ENCODE data around the gene TTLL5. TPM values are rescaled to one million over a fixed set of nuclear protein-coding genes. Genes with fewer than 3 reads are reported as not detected.
"Not testable (repeated sequence)": the region's sequence is repeated elsewhere in the genome, so short reads cannot be mapped to it uniquely, and the experiment has no call there.

TTLL5 gene
- total RNA-seq, 1 donor from 2014 or later: 37.9 TPM

DNA sequence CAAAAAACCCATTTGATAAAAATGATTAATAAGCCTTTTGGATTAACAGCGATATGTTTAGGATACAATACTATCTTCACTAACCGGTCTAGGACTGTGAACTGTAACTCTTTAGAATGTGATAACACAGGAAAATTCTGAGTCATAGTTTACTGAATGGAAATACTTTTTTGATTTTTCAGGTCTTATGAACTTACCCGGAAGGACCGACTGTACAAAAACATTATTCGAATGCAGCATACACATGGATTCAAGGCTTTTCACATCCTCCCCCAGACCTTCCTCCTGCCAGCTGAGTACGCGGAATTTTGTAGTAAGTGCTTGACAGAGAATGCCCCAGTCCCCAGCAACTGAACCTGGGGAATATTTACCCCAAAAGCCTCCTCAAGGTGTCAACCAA lies 29.0 kb downstream of the TTLL5 start:
- Mint-ChIP-seq H3K36me3 (ENCODE audit: low read depth) (peaks cover 62% of the 10 kb centered on the region), H3K27ac (no peak overlapping the region), H3K4me1 (no peaks in the 10 kb centered on the region), H3K9me3 (peaks cover 6% of the 10 kb centered on the region), H3K4me3 (no peak overlapping the region), H3K27me3 (no peaks in the 10 kb centered on the region)
- ChIA-PET CTCF (no interaction called here), POLR2A (no interaction called here)
- no peak for ATAC-seq (ENCODE audit: low read depth)
- no peak for DNase-seq
- intact Hi-C loops (cut with micrococcal nuclease): no loop called here
- TF ChIP-seq, protein P1, sequence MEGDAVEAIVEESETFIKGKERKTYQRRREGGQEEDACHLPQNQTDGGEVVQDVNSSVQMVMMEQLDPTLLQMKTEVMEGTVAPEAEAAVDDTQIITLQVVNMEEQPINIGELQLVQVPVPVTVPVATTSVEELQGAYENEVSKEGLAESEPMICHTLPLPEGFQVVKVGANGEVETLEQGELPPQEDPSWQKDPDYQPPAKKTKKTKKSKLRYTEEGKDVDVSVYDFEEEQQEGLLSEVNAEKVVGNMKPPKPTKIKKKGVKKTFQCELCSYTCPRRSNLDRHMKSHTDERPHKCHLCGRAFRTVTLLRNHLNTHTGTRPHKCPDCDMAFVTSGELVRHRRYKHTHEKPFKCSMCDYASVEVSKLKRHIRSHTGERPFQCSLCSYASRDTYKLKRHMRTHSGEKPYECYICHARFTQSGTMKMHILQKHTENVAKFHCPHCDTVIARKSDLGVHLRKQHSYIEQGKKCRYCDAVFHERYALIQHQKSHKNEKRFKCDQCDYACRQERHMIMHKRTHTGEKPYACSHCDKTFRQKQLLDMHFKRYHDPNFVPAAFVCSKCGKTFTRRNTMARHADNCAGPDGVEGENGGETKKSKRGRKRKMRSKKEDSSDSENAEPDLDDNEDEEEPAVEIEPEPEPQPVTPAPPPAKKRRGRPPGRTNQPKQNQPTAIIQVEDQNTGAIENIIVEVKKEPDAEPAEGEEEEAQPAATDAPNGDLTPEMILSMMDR (IDR thresholded peaks at IDR 0.05): no peak

DNA sequence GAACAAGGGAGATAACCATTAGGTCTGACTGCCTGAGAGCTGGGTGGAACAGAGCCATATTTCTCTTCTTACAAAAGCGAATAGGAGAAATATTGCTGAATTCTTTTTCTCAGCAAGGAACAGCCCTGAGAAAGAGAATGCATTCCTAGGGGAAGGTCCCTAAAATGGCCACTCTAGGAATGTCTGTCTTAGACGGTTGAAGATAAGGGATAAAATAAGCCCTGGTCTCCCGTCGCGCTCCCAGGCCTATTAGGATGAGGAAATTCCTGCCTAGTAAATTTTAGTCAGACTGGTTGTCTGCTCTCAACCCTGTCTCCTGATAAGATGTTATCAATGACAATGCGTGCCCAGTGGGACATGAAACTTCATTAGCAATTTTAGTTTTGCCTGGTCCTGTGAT lies 34.0 kb downstream of the TTLL5 start:
- POLR2A ChIA-PET; H3K4me3 Mint-ChIP-seq; DNase-seq; H3K27me3 Mint-ChIP-seq; ATAC-seq (ENCODE audit: low read depth); H3K4me1 Mint-ChIP-seq; H3K27ac Mint-ChIP-seq; CTCF ChIA-PET; intact Hi-C loops (cut with micrococcal nuclease): not testable (repeated sequence)
- H3K9me3 Mint-ChIP-seq: peaks cover 10% of the 10 kb centered on the region
- peaks cover 66% of the 10 kb centered on the region for H3K36me3 Mint-ChIP-seq (ENCODE audit: low read depth)

DNA sequence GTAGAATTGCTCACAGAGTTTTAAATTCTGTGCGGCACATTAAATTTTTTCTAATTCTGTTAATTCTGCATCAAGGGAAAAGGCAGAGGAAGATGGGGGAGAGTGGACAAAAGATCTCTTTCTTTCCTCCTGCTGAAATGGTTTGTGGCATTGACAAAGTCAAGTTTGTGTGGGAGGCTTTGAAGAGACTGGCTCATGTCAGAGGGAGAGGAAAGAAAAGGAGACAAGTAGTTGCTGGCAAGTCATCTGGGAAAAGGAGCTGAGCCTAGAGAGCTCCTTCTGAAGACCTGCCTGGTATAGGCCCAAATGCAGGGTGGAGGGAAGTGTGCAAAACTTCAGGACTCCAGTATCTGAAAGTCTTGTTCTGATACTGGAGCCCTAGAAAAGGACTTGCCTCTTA lies 36.3 kb downstream of the TTLL5 start:
- no peak for ATAC-seq (ENCODE audit: low read depth)
- H3K36me3 Mint-ChIP-seq (ENCODE audit: low read depth): peaks cover 68% of the 10 kb centered on the region
- intact Hi-C loops (cut with micrococcal nuclease): no loop called here
- H3K27me3 Mint-ChIP-seq: no peaks in the 10 kb centered on the region
- no peak overlapping the region for H3K27ac Mint-ChIP-seq
- CTCF ChIA-PET: interaction anchor here (2.3 kb wide), 1 partner anchor 12 kb away, joined by 10 read pairs; no protein-coding TSS in a partner anchor
- POLR2A ChIA-PET: no interaction called here
- H3K4me1 Mint-ChIP-seq: peaks cover 7% of the 10 kb centered on the region
- H3K9me3 Mint-ChIP-seq: peaks cover 10% of the 10 kb centered on the region
- no peak for DNase-seq
- no peak overlapping the region for H3K4me3 Mint-ChIP-seq
- TF ChIP-seq, protein P1 (IDR thresholded peaks at IDR 0.05): no peak

DNA sequence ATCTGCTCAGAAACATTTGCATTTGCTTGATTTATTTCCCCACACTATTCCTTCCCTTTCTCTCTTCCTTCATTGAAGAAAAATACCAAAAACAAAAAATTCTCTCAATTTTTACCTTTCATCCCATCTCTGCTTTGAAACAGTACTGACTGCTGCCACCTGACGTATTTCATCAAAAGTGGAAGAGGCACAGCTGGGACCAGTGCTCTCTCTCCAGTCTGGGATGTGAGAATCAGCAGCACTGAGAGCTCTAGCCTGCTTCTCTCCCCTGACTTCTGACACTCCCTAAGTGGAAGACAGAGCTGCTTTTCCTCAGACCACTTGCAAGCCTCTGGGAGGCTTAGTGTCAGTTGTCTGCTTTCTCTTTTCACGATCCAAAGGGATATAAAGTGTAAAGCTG lies 36.9 kb downstream of the TTLL5 start:
- ChIA-PET POLR2A (no interaction called here), CTCF (interaction anchor here (2.3 kb wide), 1 partner anchor 12 kb away, joined by 10 read pairs; no protein-coding TSS in a partner anchor)
- Mint-ChIP-seq H3K4me3 (no peak overlapping the region), H3K36me3 (ENCODE audit: low read depth) (peaks cover 67% of the 10 kb centered on the region), H3K4me1 (peaks cover 7% of the 10 kb centered on the region), H3K27ac (no peak overlapping the region), H3K27me3 (no peaks in the 10 kb centered on the region), H3K9me3 (peaks cover 10% of the 10 kb centered on the region)
- TF ChIP-seq, protein P1 (IDR thresholded peaks at IDR 0.05): no peak
- intact Hi-C loops (cut with micrococcal nuclease): no loop called here
- ATAC-seq (ENCODE audit: low read depth): no peak
- no peak for DNase-seq

DNA sequence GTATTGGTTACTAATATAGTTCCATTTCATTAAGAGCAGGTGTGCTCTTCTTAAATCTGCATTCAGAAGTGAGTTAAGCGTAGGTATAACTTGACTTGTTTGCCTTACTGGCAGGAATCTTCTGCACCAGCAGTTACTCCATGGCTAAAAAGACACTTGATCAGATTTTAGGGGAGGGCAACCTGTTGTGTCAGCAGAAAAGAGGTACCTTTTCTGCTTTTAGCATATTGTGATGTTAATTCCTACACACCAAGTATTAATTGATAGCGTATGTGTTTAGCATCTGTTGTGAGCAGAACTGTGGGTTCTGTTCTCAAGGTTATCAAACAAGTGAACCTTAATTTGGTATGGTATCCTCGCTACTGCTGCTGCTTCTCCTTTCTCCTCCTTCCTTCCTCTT lies 38.3 kb downstream of the TTLL5 start:
- peaks cover 8% of the 10 kb centered on the region for H3K9me3 Mint-ChIP-seq
- DNase-seq: no peak
- POLR2A ChIA-PET: no interaction called here
- intact Hi-C loops (cut with micrococcal nuclease): no loop called here
- CTCF ChIA-PET: no interaction called here
- no peaks in the 10 kb centered on the region for H3K27me3 Mint-ChIP-seq
- peaks cover 57% of the 10 kb centered on the region for H3K36me3 Mint-ChIP-seq (ENCODE audit: low read depth)
- ATAC-seq (ENCODE audit: low read depth): no peak
- no peak overlapping the region for H3K27ac Mint-ChIP-seq
- TF ChIP-seq, protein P1 (IDR thresholded peaks at IDR 0.05): no peak
- peaks cover 7% of the 10 kb centered on the region for H3K4me1 Mint-ChIP-seq
- H3K4me3 Mint-ChIP-seq: no peak overlapping the region

DNA sequence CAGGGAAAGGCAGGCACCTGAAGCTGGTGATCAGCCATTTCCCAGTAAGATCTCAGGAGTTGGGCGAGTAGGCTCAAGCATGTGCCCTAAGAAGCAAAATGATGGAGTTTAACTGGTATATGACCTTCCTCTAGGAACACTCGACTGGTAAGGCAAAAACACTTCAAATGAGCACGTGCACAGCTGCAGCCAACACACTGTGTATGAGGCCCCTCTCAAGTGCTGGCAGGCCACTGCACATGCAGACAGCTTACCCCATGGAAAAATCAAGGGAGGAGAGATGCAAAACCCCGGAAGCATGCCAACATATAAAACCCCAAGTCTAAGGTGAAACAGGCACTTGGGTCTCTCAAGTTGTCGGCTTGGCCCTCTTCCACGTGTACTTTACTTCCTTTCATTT lies 39.2 kb downstream of the TTLL5 start:
- no peak overlapping the region for H3K4me3 Mint-ChIP-seq
- no peaks in the 10 kb centered on the region for H3K27me3 Mint-ChIP-seq
- no peak for DNase-seq
- H3K9me3 Mint-ChIP-seq: peaks cover 2% of the 10 kb centered on the region
- no peak for ATAC-seq (ENCODE audit: low read depth)
- intact Hi-C loops (cut with micrococcal nuclease): no loop called here
- TF ChIP-seq, protein P1 (IDR thresholded peaks at IDR 0.05): no peak
- peaks cover 57% of the 10 kb centered on the region for H3K36me3 Mint-ChIP-seq (ENCODE audit: low read depth)
- peaks cover 7% of the 10 kb centered on the region for H3K4me1 Mint-ChIP-seq
- ChIA-PET CTCF (no interaction called here), POLR2A (no interaction called here)
- no peak overlapping the region for H3K27ac Mint-ChIP-seq

Measured in activated B cell treated with CpG ODN at 0.5 μM for 24 hours (primary cell).